Measurements from ENCODE around the gene LRRC37A3.
A peak's percentile ranks its signal among the peaks of the same experiment; 100 is the strongest.
"Not testable (repeated sequence)": the region's sequence is repeated elsewhere in the genome, so short reads cannot be mapped to it uniquely, and the experiment has no call there.

LRRC37A3 gene

GRCh38 chr17:64829824-64830630 is 89.3 kb downstream of the LRRC37A3 start:
- not testable (repeated sequence) for DNase-seq

GRCh38 chr17:64829068-64829467 is 90.2 kb downstream of the LRRC37A3 start:
- not testable (repeated sequence) for DNase-seq

- not testable (repeated sequence) for DNase-seq
These were observed 100.4 kb downstream of the LRRC37A3 start for GRCh38 chr17:64818904-64819303.

- not testable (repeated sequence) for DNase-seq
These were observed 103.5 kb downstream of the LRRC37A3 start for GRCh38 chr17:64815833-64816198.

- not testable (repeated sequence) for DNase-seq
These were observed 104.1 kb downstream of the LRRC37A3 start for GRCh38 chr17:64814993-64815832.

GRCh38 chr17:64808178-64808977 is 110.9 kb downstream of the LRRC37A3 start:
- DNase-seq = peak; percentile 74 to 77
